T-helper 17 cell (primary cell): ENCODE data around the gene EGFR. TPM values are rescaled to one million over a fixed set of nuclear protein-coding genes. Genes with fewer than 3 reads are reported as not detected.

Experiments
- ATAC-seq: fragments of 150-1000 bp; cut with Tn5 transposase; 2 replicates; pipeline ENCODE4 v1.10.0; 2021; ENCODE audit warnings: mild to moderate bottlenecking, moderate library complexity
- DNase-seq, 3 donors: peaks; one replicate each; pipeline versions ENCODE4 v3.0.0 to v3.0.0-alpha.2; 2020 to 2021
- H3K9me3 ChIP-seq: one replicate; pipeline ENCODE4 v1.7.0; 2013; ENCODE audit warnings: low read length, mild to moderate bottlenecking; ENCODE audit not compliant: control insufficient read depth, poor library complexity, severe bottlenecking
- H3K27ac Mint-ChIP-seq: one replicate; pipeline ENCODE4 v1.8.0; 2022; ENCODE audit warnings: mild to moderate bottlenecking, moderate library complexity, mixed read lengths
- H3K27me3 Mint-ChIP-seq: one replicate; pipeline ENCODE4 v1.8.0; 2022; ENCODE audit warnings: mixed read lengths
- H3K36me3 Mint-ChIP-seq: one replicate; pipeline ENCODE4 v1.8.0; 2022; ENCODE audit warnings: low read depth, mixed read lengths
- H3K4me1 Mint-ChIP-seq: one replicate; pipeline ENCODE4 v1.8.0; 2022; ENCODE audit warnings: mild to moderate bottlenecking, mixed read lengths
- H3K4me3 Mint-ChIP-seq: one replicate; pipeline ENCODE4 v1.8.0; 2022; ENCODE audit warnings: mild to moderate bottlenecking, moderate library complexity, mixed read lengths
- total RNA-seq, 4 donors: library from RNA in 2 of 4; stranded (reverse) in 2 of 4; gene quantifications; one replicate each; pipeline ENCODE4 v1.2.3 and lab custom pipeline; 2022 to 2026

The EGFR gene
- total RNA-seq, 2 donors from 2014 or later, result not detected

DNA sequence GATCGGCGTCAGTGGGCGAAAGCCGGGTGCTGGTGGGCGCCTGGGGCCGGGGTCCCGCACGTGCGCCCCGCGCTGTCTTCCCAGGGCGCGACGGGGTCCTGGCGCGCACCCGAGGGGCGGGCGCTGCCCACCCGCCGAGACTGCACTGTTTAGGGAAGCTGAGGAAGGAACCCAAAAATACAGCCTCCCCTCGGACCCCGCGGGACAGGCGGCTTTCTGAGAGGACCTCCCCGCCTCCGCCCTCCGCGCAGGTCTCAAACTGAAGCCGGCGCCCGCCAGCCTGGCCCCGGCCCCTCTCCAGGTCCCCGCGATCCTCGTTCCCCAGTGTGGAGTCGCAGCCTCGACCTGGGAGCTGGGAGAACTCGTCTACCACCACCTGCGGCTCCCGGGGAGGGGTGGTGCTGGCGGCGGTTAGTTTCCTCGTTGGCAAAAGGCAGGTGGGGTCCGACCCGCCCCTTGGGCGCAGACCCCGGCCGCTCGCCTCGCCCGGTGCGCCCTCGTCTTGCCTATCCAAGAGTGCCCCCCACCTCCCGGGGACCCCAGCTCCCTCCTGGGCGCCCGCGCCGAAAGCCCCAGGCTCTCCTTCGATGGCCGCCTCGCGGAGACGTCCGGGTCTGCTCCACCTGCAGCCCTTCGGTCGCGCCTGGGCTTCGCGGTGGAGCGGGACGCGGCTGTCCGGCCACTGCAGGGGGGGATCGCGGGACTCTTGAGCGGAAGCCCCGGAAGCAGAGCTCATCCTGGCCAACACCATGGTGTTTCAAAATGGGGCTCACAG is 1.1 kb downstream of the EGFR start:
- Mint-ChIP-seq H3K27me3 (peaks cover 75% of the 10 kb centered on the region), H3K27ac (no peak overlapping the region), H3K4me1 (no peaks in the 10 kb centered on the region), H3K4me3 (peak overlapping the region; percentile 77), H3K36me3 (peaks cover under 1% of the 10 kb centered on the region)
- no peak for DNase-seq
- no peak for ATAC-seq
- no peaks in the 10 kb centered on the region for H3K9me3 ChIP-seq

DNA sequence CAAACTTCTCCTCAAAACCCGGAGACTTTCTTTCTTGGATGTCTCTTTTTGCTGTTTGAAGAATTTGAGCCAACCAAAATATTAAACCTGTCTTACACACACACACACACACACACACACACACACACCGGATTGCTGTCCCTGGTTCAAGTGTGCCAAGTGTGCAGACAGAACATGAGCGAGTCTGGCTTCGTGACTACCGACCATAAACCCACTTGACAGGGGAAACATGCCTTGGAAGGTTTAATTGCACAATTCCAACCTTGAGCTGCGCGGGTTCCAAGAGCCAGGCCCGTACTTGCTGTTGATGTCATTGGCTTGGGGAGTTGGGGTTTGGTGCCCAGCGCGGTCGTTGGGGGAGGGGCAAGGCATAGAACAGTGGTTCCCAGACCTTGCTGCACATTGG is 1.7 kb downstream of the EGFR start:
- DNase-seq (no peak), ATAC-seq (no peak)
- Mint-ChIP-seq H3K4me1 (no peaks in the 10 kb centered on the region), H3K27ac (no peak overlapping the region), H3K27me3 (peaks cover 75% of the 10 kb centered on the region), H3K4me3 (peak overlapping the region; percentile 77), H3K36me3 (peaks cover 2% of the 10 kb centered on the region)
- H3K9me3 ChIP-seq, result no peaks in the 10 kb centered on the region

DNA sequence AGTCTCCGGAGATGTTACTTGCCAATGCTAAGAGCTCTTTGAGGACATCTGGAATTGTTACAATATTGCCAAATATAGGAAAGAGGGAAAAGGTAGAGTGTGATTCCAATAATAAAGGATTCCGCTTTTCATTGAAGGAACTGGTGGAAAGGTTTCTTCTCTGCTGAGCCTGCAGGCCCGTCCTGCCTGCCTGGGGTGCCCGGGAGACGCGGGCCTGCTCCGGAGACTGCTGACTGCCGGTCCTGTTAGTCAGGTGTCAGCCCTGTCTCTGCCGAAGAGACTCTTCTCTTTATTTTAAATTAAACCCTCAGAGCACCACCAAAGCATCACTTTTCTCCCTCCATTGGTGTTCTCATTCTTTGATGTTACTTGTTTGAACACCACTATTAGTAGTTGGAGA is 2.2 kb downstream of the EGFR start:
- no peak for DNase-seq
- no peaks in the 10 kb centered on the region for H3K9me3 ChIP-seq
- H3K36me3 Mint-ChIP-seq, result peaks cover 2% of the 10 kb centered on the region
- peak overlapping the region; percentile 77 for H3K4me3 Mint-ChIP-seq
- H3K27me3 Mint-ChIP-seq, result peaks cover 70% of the 10 kb centered on the region
- no peak overlapping the region for H3K27ac Mint-ChIP-seq
- H3K4me1 Mint-ChIP-seq, result no peaks in the 10 kb centered on the region
- no peak for ATAC-seq

DNA sequence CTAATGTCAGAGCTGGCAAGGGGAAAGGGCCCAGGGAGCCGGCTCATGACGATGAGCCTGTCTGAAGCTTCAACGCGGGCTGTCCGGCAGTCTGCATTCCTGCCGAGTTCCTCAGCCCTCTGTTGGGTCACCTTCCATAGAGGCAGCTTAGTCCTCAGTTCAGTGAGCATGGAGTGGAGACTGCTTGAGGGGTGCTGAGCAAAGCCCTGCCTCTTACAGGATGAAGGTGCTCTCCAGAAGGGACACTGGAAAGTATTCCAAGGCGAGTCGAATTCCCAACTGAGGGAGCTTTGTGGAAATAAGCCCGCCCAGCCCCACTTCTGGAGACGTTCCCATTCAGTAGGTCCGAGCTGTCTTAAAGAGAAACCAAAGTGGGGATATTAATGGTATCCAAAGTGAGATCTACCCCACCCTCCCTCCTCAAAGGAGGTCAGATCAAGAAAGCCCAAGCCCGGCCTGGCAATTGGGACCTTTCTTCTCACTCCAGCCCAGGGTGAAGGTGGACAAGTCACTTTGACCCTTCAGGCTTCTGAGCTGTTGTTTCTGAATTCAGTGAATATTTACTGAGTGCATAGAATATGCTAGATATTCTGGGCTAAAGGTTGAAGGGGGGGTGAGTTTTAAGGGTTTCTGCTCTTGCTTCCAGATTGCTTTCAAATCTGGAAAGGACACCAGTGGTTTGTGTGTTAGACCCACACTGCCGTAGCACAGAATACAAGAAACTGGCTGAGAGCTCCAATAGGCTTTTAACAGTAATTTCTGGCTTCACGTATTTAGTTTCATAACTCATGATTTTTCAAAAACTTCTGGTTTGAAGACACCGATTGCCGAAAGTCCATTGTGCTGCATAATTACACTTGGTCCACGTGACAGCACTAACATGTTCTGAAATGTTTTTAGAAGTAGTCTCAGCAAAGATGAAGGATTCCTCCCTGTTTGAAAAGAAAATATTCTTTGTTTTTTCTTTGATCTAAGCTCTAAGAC is 3.5 kb downstream of the EGFR start:
- Mint-ChIP-seq H3K4me1 (no peaks in the 10 kb centered on the region), H3K36me3 (peaks cover 2% of the 10 kb centered on the region), H3K4me3 (no peak overlapping the region), H3K27me3 (peaks cover 66% of the 10 kb centered on the region), H3K27ac (no peak overlapping the region)
- no peaks in the 10 kb centered on the region for H3K9me3 ChIP-seq
- DNase-seq, result no peak
- ATAC-seq, result no peak

DNA sequence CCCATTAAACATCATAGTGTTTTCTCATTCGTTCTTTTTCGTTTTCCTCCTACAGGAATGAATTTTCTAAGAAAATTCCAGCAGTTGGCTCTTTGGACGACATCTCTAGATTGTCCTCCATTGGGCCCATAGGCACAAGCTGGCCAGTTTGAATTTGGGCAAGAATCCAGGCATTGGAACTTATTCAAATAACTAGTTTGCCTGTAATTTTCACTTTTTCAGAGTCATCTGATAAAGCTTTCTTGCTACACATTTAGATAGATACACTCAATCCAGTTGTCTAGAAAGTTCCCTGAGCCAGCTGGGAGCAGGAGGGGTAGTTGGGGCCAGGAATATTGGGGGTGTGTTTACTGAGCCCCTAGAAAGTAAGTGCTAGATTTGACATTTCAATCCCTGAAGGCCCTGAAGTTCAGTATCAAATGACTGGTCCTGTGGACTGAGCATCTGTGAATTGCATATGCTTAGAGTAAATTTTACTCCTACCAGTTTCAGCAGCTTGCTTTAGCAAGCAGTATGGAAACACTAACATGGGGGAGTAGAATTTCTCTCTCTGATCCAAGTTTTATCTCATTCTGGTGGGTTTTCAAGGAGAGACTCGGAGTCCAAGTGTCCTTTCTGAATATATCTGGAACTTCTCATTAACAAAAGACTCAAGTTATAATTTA is 5.2 kb downstream of the EGFR start:
- DNase-seq (no peak), ATAC-seq (no peak)
- H3K9me3 ChIP-seq, result no peaks in the 10 kb centered on the region
- peaks cover 2% of the 10 kb centered on the region for H3K36me3 Mint-ChIP-seq
- H3K27me3 Mint-ChIP-seq, result peaks cover 54% of the 10 kb centered on the region
- H3K27ac Mint-ChIP-seq, result no peak overlapping the region
- H3K4me1 Mint-ChIP-seq, result no peaks in the 10 kb centered on the region
- H3K4me3 Mint-ChIP-seq, result no peak overlapping the region

DNA sequence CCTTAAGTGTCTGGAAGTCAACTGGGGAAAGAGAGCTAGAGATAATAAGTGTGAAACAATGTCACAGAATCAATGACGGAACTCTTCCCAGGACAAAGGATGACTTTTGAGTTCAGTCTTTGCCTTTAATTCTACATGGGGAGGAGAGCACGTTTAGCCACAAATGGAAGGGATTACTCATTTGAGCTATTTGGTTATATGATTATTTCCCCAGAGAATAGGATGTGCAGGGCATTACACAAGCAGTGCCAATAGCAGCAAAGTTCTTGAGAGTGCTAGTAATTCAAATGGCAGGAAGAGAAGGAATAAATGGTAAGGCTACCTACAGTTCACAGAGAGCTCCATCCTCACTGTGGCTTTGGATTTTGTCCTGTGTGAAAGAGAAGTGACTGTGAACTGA is 6.0 kb downstream of the EGFR start:
- no peak overlapping the region for H3K27ac Mint-ChIP-seq
- H3K4me3 Mint-ChIP-seq, result no peak overlapping the region
- ATAC-seq (no peak), DNase-seq (no peak)
- H3K4me1 Mint-ChIP-seq, result no peaks in the 10 kb centered on the region
- peaks cover 2% of the 10 kb centered on the region for H3K36me3 Mint-ChIP-seq
- peaks cover 54% of the 10 kb centered on the region for H3K27me3 Mint-ChIP-seq
- H3K9me3 ChIP-seq, result no peaks in the 10 kb centered on the region

DNA sequence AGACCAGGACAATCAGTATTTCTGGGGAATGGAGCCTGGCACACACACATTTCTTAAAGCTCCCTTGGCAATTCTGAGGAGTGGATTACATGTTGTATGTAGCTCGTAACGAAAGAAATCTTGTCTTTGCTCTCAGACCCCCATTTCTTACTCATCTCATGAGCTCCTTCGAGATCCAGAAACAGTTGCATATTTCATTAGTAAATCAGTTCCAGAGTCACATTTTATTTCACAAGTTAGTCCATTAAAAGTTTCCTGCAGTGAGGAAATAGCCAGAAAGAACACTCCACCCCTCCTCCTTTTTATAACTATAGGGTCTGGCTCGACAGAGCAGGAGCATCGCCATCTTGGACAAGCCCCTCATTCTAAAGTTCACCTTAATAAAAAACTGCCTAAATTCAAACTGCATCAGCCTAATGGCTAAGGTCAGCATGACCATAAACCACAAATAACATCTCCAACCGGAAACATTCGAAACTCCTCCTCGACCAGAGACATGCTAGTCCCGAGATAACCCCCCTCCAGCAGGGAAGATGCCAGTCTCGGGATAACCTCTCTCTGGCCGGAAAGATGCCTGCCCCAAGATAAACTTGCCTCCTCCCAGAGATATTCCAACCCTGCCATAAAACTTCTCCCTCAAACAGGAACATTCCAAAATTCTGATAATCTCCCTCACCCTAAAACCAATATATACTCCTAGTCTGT is 7.4 kb downstream of the EGFR start:
- Mint-ChIP-seq H3K27me3 (peaks cover 45% of the 10 kb centered on the region), H3K4me3 (no peak overlapping the region), H3K27ac (no peak overlapping the region), H3K4me1 (no peaks in the 10 kb centered on the region), H3K36me3 (peaks cover 2% of the 10 kb centered on the region)
- ATAC-seq, result no peak
- no peak for DNase-seq
- no peaks in the 10 kb centered on the region for H3K9me3 ChIP-seq

DNA sequence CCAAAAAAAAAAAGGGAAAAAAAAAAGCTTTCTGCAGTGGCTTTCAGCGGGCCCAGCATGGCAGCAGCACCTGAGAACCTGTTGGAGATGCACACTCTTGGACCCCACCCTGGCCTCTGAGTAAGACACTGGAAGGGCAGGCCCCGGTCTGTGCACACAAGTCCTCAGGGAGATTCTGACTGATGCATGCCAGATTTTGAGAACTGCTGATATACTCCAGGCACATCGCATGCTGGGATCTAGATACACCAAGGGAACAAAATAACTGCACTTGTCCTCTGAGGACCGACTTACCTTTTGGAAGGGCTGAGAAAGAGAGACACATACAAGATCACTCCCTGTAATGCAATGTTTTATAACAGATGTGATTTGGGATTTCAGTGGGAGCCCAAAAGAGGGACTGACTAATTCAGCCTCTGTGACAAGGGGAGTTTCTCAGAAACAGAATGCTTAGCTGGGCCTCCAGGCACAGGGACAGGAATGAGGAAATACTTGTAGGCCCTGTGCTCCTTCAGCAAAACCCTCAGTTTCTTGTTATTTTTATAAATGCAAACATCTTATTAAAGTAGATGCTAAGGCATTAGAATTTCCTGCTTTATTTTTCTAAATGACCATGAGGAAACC is 8.2 kb downstream of the EGFR start:
- no peaks in the 10 kb centered on the region for H3K9me3 ChIP-seq
- ATAC-seq (no peak), DNase-seq (no peak)
- Mint-ChIP-seq H3K4me3 (no peak overlapping the region), H3K36me3 (peaks cover 2% of the 10 kb centered on the region), H3K27me3 (peaks cover 38% of the 10 kb centered on the region), H3K4me1 (no peaks in the 10 kb centered on the region), H3K27ac (no peak overlapping the region)

DNA sequence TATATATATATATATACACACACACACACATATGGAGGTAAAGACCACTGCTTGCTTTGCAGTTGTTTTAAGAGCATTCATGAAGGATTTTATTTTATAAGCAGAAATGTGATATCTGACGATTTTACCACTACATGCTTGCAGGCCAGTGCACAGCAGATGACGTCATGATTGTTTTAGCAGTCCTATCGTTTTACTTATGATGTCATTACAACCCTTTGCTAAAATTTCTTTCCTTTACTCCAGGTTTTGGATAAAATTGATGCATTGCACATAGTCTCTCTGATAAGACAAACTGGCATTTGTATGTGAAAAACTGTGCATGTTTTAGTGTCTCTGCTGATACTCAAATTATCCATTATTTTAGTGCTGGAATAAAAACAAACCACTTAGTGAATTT is 9.2 kb downstream of the EGFR start:
- peaks cover 2% of the 10 kb centered on the region for H3K36me3 Mint-ChIP-seq
- no peak overlapping the region for H3K4me3 Mint-ChIP-seq
- H3K27me3 Mint-ChIP-seq, result peaks cover 30% of the 10 kb centered on the region
- H3K27ac Mint-ChIP-seq, result no peak overlapping the region
- H3K4me1 Mint-ChIP-seq, result no peaks in the 10 kb centered on the region
- DNase-seq (no peak), ATAC-seq (no peak)
- no peaks in the 10 kb centered on the region for H3K9me3 ChIP-seq

DNA sequence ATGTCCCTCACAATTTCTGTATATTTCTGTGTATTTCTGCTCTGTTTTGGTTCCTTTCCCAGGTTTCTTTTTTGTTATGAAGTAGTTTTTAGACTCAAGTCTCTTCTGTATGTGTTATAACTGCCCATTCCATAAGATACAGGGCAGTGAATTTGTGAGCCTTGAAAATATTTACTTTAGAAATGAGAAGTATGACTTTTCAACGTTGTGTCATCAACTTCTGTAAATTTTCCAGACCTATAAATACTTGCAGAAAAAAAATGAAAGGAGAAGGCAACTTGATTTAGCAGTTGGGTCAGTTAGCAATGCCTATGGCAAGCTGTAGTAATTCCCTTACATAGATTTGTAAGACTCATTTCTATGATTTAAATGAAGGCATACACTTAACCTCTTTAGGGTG is 11.5 kb downstream of the EGFR start:
- Mint-ChIP-seq H3K4me1 (no peaks in the 10 kb centered on the region), H3K4me3 (no peak overlapping the region), H3K27ac (no peak overlapping the region), H3K36me3 (no peaks in the 10 kb centered on the region), H3K27me3 (peaks cover 18% of the 10 kb centered on the region)
- H3K9me3 ChIP-seq, result no peaks in the 10 kb centered on the region
- DNase-seq, result no peak
- no peak for ATAC-seq

DNA sequence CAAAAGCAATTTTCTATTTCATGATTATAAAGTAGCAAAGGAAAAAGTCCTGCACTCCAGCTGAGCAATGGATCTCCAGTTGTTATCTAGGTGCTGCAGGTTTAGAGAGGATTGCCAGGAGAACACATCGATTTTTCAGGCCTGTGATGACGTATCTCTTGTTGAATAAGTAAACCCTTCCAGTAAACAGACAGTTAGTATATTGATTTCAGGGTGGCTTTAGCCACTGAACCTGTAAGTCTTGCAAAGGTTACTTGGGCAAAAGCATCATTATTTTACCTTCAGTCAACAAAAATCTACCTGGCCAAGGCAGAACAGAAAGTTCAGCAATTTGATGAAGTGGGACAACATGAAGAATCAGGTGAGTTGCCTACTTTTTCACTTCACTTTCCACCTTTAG is 12.3 kb downstream of the EGFR start:
- no peaks in the 10 kb centered on the region for H3K9me3 ChIP-seq
- Mint-ChIP-seq H3K27me3 (peaks cover 16% of the 10 kb centered on the region), H3K4me3 (no peak overlapping the region), H3K27ac (no peak overlapping the region), H3K36me3 (no peaks in the 10 kb centered on the region), H3K4me1 (no peaks in the 10 kb centered on the region)
- ATAC-seq (no peak), DNase-seq (no peak)

DNA sequence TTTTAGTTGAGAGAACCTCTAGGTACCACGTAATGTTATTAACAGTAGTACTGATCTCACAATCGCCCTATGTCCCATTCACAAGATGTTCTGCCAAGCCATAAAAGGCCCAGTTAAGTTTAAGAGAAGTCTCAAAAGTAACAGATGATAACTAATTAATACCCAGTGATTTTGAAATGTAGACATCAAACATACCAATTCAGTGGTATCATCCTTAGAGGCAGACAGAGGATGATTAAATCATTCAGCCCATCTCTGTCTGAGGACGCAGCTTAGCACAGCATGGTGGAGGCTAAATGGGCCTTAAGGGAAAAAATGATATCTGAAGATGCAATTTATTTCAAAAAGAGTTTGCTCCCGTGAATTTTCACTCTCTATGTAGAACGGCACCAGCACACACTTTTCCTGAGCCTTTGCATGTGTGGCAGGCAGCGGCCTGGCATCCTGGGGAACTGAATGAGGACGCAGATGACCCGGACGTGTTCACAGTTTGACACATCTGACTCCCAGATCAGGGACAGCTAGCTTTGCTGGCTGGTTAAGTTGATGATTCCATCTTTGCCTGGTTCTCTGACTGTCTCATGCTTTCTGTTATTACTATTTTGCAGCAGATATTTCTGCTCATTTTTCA is 13.4 kb downstream of the EGFR start:
- no peaks in the 10 kb centered on the region for H3K9me3 ChIP-seq
- H3K4me3 Mint-ChIP-seq, result no peak overlapping the region
- no peak for ATAC-seq
- no peaks in the 10 kb centered on the region for H3K36me3 Mint-ChIP-seq
- H3K27me3 Mint-ChIP-seq, result peaks cover 7% of the 10 kb centered on the region
- no peak for DNase-seq
- H3K27ac Mint-ChIP-seq, result no peak overlapping the region
- H3K4me1 Mint-ChIP-seq, result no peaks in the 10 kb centered on the region
